Measurements from ENCODE around the gene LRWD1.
"Not testable (repeated sequence)": the region's sequence is repeated elsewhere in the genome, so short reads cannot be mapped to it uniquely, and the experiment has no call there.

LRWD1 gene

DNA sequence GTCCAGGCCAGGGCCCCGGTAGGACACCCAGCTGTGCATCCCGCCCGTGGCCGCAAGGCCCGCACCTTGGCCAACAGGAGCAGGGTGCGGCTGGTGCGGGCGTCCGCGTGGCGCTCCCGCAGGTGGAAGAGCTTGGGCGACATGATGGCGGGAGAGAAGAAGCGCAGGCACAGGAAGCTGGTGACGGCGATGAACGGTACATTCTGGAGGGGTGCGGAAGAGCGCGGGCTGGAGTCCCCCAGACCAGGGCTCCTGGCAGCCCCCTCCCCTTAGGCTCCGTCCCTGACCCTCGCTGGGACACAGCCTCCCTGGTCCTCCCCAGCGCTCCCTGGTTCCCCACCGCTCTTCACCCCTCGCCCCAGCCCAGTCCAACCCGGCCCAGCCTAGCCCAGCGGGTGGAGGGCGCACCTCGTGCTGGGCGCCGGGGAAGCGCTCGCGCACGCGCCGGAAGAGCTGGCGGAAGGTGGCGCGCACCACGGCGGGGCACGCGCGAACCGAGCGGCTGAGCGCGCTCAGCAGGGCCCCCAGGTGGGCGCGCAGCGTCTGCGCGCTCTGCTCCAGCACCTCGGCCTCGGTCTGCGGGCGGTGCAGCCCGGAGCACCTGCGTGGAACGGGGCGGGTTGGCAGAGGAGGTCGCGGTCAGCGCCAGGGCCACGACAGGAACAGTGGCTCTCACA, 29.8 kb downstream of the LRWD1 start:
- not testable (repeated sequence) for DNase-seq

DNA sequence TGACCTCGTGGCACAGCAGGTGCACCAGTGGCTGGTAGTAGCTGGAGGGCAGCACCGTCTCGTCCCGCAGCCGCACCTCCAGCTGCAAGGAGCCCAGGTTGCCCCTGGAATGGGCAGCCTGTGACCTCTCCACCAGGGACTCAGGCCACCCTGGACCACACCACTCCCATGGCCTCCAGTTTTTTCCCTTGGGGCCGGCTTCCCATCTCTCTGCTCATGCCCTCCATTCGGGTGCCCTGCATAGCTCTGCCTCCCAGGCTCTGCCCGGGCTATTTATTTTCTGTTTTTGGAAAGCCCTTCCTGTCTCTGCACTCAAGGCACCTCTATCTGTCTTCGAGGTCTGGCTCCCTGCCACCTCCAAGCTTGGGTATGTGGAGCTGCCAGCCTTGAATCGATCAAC, 32.1 kb downstream of the LRWD1 start:
- not testable (repeated sequence) for DNase-seq

DNA sequence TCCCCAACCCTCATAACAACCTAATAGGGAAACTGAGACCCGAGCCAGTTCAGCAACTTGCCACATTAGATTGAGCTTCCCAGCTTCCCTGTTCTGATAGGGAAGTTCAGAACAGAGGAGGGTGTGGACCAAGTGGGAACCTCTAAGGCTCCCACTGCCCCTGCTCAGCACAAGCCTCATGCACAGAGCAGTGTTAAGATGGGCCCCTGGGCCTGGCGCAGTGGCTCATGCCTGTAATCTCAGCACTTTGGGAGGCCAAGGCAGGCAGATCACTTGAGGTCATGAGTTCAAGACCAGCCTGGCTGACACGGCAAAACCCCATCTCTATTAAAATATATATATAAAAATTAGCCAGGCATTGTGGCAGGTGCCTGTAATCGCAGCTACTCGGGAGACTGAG, 32.5 kb downstream of the LRWD1 start:
- not testable (repeated sequence) for DNase-seq

DNA sequence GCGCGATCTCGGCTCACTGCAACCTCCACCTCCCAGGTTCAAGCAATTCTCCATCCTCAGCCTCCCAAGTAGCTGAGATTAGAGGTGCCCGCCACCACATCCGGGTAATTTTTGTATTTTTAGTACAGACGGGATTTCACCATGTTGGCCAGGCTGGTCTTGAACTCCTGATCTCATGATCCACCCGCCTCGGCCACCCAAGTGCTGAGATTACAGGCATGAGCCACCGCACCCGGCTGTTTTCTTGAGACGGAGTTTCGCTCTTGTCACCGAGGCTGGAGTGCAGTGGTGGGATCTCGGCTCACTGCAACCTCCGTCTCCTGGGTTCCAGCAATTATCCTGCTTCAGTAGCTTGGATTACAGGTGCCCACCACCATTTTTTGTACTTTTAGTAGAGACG, 33.5 kb downstream of the LRWD1 start:
- not testable (repeated sequence) for DNase-seq

DNA sequence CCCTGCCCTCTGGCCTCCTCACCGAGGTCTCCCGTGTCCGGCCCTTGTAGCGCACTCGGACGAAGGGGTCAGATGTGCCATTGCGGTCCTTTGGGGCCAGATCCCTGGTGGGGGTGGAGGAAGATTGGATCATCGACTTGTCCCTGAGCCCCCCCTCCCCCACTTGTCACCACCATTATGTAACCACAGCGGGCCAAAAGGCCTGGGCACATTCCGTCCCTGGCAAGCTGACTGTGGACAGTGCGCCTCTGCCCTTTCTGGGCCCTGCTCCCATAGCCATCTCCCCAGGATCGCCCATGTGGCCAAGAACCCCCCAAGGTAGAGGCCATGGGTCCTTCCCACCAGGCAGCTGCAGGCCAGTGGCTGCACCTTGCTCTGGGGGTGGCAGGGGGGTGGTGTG, 38.4 kb downstream of the LRWD1 start:
- DNase-seq = not testable (repeated sequence)

DNA sequence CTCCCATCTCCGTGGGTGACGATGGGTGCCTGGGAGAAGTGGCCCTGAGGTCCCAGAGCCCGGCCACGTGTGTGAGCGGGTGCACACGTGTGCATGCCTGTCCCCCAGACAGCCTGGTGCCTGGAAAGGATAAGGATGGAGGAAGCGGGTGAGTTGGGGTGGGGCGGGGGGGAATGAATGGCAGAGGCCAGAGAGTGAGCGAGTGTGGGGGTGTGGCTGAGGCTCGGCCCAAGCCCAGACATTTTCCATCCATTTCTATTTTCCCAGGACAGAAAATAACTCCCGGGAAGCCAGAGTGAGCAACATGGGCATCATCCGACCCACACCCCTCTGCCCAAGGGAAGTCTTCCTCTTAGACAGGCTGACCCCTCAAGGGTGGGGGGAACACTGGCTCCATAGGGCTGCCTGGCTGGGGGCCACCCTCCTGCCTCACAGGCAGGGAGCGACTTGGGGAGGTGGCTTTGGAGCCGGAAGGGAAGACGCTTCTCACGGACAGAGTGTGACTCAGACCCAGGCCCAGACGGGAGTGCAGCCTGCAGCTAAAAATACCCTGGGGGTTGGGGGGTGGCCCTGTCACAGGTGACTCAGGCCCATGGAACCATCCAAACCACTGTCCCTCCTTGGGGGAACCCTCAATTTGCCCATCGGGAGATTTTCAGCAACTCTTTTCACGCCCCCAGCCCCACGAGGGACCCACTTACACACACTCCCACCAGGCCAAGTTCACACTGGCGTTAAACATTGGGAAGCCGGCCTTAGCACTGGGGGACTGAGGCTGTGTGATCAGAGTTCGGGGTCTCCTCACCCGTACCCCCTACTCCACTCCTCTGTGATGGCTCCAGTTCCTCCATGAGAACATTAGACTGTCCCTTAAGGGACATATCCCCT, 40.8 kb downstream of the LRWD1 start:
- not testable (repeated sequence) for DNase-seq

DNA sequence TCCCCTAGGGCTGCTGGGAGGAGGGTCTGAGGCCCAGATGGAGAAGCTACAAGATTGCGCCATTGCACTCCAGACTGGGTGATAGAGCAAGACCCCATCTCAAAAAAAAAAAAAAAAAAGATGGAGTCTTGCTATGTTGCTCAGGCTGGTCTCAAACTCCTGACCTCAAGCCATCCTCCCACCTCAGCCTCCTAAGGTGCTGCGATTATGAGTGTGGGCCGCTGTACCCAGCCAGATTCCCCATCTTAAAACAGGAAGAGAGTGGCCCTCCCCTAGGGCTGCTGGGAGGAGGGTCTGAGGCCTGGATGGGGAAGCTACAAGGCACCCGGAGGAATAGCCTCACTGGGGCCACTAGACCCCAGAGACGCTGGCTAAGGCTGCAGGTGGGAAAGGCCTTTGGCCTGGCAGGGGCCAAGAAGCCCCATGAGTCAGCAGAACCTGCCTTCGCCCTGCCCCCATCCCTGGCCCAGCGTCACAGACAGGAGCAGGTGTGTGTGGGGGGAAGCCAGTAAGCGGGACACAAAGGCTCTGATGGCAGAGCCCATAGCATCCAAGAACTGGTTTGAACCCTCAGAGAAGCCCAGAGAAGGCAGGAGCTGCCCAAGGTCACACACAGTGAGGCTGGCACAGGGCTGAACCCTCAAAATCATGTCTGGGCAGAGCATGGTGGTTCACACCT, 42.8 kb downstream of the LRWD1 start:
- DNase-seq = not testable (repeated sequence)

DNA sequence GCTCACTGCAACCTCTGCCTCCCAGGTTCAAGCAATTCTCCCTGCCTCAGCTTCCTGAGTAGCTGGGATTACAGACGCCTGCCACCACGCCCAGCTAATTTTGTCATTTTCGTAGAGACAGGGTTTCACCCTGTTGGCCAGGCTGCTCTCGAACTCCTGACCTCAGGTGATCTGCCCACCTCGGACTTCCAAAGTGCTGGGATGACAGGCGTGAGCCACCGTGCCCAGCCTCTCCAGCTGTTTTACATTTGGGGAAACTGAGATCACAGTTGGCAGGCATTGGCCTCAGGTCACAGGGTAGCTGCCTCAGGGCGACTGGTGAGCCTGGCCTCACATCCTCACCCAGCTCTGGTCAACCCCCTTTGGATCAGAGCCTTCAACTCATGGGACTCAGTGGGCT, 45.8 kb downstream of the LRWD1 start:
- DNase-seq = not testable (repeated sequence)

DNA sequence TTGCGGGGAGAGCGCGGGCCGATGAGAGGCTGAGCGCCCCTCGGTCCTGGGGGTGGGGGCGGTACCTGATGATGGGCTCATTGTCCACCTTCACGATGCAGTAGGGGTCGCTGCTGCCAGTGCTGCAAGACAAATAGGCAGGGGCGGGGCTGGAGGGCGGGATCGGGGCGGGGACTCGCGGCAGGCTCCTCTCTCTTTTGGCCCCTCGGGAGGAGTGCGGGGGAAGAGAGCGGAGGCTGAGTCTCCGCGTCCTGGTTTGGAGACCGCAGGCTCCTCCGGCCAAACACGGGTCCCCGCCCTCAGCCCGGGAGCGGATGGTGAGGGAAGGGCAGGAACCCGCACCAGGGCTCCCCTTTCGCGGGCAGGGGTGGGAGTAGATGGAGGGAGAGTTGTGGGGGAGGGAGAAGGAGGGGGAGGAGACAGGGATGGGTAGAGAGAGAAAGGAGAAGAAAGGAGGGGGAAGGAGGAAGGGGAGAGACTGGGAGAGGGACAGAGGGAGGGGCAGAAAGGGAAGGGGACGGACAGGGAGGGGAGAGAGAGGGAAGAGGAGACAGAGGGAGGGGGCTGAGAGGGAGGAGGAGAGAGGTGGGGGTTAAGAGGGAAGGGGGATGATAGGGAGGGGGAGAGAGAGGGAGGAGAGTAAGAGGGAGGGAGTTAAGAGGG, 47.2 kb downstream of the LRWD1 start:
- not testable (repeated sequence) for DNase-seq

DNA sequence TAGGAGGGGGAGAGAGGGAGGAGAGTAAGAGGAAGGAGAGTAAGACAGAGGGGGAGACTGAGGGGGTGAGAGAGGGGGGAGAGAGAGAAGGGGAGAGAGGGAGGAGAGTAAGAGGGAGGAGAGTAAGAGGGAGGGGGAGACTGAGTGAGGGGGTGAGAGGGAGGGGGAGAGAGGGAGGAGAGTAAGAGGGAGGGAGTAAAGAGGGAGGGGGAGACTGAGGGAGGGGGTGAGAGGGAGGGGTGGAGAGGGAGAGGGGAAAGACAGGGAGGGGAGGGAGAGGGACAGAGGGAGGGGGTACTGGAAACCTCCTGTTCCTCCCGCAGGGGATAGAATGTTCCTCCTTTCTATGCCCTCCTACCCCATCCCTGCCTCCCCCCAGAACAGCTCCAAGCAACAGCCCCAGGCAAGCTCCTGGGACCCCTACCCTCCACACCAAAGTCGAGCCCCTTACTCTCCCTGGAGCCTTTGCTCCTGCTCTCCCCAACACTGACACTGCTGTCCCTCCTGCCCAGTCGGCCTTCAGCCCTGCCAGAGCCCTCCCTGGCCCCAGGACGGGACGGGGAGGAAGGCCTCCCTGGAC, 47.9 kb downstream of the LRWD1 start:
- DNase-seq = not testable (repeated sequence)

DNA sequence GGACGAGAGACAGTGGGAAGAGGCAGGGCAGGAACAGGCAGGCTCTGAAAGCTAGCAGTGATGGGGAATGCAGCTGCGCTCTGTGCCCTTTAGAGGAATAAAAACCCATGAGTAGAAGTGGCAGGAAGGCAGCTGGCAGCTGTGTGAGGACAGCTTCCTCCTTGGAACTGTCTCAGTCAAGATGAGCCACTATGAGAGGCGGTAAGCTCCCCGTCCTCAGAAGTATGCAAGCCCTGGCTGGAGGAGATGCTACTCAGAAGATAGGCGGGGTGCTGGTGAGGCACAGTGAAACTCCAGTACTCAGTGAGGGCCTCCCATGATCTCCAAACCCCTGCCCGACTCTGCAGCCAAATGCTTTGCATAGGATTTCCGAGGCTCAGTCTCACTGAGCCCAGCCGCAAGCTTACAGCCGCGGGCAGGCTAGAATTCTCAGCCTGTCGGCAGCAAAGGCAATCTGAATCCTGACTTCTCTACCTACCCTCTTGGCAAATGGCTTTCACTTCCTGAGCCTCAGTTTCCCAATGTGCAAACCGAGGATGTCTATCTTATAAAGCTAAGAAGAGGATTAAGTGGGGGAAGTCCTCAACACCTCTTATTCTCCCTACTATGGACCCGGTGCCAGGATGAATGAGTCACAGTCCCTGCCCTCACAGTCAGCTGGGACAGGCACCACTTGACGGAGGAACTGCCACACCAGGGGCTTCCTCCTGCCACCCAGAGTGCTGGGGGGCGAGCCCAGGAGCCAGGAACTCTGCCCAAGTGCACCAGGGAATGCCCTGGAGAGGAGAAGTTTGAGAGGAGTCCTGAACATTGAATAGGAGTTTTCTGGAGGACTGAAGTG, 50.3 kb downstream of the LRWD1 start:
- not testable (repeated sequence) for DNase-seq

DNA sequence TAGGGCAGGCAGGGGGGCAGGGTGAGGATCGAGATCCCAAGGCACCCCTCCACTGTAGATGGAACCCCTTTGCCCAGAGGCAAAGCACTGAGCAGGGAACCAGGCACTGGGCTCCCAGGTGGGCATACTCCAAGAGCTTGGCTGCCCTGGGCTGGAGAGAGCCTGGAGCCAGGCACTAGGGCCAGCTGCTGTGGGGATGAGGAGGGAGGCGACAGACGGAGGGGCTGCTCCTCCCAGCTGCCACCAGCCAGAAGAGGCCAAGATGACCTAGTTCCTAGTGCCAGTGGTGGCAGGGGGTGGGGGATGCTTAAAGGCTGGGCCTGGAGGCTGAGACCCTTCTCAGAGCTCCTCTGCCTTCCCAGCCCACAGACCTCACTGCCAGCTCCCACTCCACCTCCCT, 51.1 kb downstream of the LRWD1 start:
- not testable (repeated sequence) for DNase-seq

DNA sequence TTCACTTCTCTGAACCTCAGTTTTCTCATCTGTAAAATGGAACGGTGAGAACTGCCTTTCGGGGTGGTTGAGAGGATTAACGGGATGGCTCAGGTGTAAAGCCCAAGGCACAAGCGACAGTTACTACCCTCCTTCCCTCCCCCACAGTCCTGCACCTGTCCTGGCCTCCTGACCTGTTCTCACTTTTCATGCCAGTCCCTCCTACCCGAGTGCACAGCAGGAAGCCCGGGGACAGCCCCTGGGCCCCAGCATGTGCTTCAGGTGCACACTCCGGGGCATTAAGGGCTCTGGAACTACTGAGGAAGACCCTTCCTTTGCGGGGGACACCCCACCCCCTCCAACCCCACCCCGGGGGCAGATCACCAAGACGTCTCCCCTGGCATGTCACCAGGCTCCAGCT, 52.2 kb downstream of the LRWD1 start:
- DNase-seq = not testable (repeated sequence)

DNA sequence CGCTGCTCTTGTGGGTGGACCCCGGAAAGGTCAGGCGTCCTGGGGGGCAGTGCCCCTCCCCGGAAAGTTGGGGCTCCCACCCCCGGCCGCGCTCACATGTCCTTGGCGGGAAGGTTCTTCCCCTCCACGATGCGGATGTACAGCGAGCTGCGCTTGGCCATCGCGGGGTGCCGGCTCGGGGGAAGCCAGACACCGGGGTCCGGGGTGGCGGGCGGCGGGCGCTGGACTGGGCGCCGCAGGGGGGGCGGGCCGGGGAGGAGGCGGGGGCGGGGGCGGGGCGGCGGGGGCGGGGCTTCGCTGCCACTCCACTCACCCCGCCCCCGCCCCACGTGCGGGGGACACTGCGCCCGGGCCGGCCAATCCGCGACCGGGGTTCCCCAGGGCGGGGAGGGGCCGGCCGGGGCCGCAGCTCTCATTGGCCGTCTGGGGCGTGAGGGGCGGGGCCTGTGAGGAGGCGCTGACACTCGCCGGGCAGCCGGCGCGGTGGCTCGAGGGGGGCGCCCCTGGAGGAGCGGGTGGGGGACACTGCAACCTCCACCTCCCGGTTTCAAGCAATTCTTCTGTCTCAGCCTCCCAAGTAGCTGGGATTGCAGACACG, 52.9 kb downstream of the LRWD1 start, which contains the start of gene RASA4B:
Gene RASA4B, minus strand, starts transcription at position 228 of the 598 bp plus-strand sequence. Its CDS starts 67 bp downstream, at position 161.
- DNase-seq = not testable (repeated sequence)

DNA sequence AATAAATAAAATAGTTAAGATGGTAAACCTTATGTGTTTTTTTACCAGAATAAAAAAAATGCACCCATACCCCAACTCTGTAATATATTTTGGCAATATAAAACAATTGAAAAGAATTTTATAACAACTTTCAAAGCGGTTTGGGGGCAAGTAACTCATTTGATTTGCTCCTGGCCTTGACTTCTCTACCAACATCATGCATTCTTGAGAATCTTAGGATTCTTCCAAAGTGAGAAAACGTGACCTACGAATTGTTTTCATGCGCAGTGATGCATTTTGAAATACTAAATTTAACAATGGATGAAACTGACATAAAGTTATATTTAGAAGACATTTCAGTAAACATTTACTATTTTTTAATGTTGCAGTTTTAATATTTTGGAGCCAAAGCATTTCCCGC, 56.0 kb downstream of the LRWD1 start:
- DNase-seq = not testable (repeated sequence)

Data from erythroblast (primary cell).